Measurements from ENCODE around the gene DENND2A. TPM values are rescaled to one million over a fixed set of nuclear protein-coding genes. Genes with fewer than 3 reads are reported as not detected.

Gene DENND2A
- total and polyA plus RNA-seq, 2 of the 4 experiments (the other 2 are of a cell fraction) = 7.5 to 10.3 TPM

- H2BK120ac ChIP-seq (ENCODE audit: low read depth, low read length) = no peak overlapping the region
- no peak overlapping the region; the same call in 1 of the 2 replicates for H2BK20ac ChIP-seq (ENCODE audit: low read depth, low read length)
- no peak overlapping the region for H3K23ac ChIP-seq (ENCODE audit: low read depth, low read length)
- no peak overlapping the region for H2AFZ ChIP-seq (replicated peaks; ENCODE audit: low read length, poor library complexity)
- H3K36me3 ChIP-seq (ENCODE audit: control insufficient read depth, insufficient read depth, low read length) = peaks cover 10% of the 10 kb centered on the region
- H4K91ac ChIP-seq (ENCODE audit: insufficient read depth, low read depth, low read length) = no peak overlapping the region; the same call in 1 of the 2 replicates
- H3K4me1 ChIP-seq (ENCODE audit: control insufficient read depth, insufficient read depth, low read length) = peaks cover 9% of the 10 kb centered on the region; the same call in 1 of the 2 replicates
- no peak overlapping the region for H2BK15ac ChIP-seq (ENCODE audit: low read depth, low read length)
- DNase-seq (no peak), ATAC-seq (ENCODE audit: low read depth) (no peak)
- peaks cover 15% of the 10 kb centered on the region for H3K9me1 ChIP-seq (ENCODE audit: insufficient read depth, low read length)
- H2AK9ac ChIP-seq (replicated peaks; ENCODE audit: low read depth, low read length, poor library complexity) = no peak overlapping the region
- H3K79me1 ChIP-seq (ENCODE audit: low read depth in 1 of 2, low read length in 2 of 2) = peaks cover 6 to 49% of the 10 kb centered on the region in 2 experiments
- no peak overlapping the region for H2BK5ac ChIP-seq (ENCODE audit: low read depth, low read length, poor library complexity, severe bottlenecking)
- H3K18ac ChIP-seq (ENCODE audit: low read depth, low read length) = no peak overlapping the region
- H4K5ac ChIP-seq (ENCODE audit: low read depth, low read length) = no peak overlapping the region; the same call in 1 of the 2 replicates
- no TSS peak for BruUV-seq (replicated peaks)
- no peak overlapping the region for H3K9ac ChIP-seq (ENCODE audit: low read depth, low read length)
- dilution Hi-C loops (cut with HindIII; ENCODE audit: low sequenced_read_pairs, unreplicated experiment) = no loop called here
- H4K20me1 ChIP-seq (ENCODE audit: insufficient read depth, low read length) = no peaks in the 10 kb centered on the region
- H3K4ac ChIP-seq (ENCODE audit: low read depth, low read length) = no peak overlapping the region
- H3K27me3 ChIP-seq (ENCODE audit: control insufficient read depth, insufficient read depth, low read length) = no peaks in the 10 kb centered on the region
- no peak overlapping the region for H3K56ac ChIP-seq (ENCODE audit: extremely low read depth, insufficient read depth, low read length)
- no peaks in the 10 kb centered on the region for H3K9me3 ChIP-seq (ENCODE audit: control insufficient read depth, insufficient read depth, low read length)
- H3K27ac ChIP-seq (ENCODE audit: insufficient read depth, low read length) = no peak overlapping the region
- H3K4me3 ChIP-seq (ENCODE audit: insufficient read depth, low read depth, low read length) = no peak overlapping the region
- H3K14ac ChIP-seq (replicated peaks; ENCODE audit: low read depth, low read length) = no peak overlapping the region
- CTCF ChIA-PET = interaction anchor here (0.6 kb wide), 1 partner anchor 414 kb away, joined by 8 read pairs; no protein-coding TSS in a partner anchor
- intact Hi-C loops (cut with micrococcal nuclease) = no loop called here
- no peak overlapping the region for H4K8ac ChIP-seq (ENCODE audit: low read depth in 2 of 2, low read length in 2 of 2)
- no peak overlapping the region for H2AK5ac ChIP-seq (ENCODE audit: low read depth, low read length)
- 100% methylated on average over 1 of the region's 9 CpGs; no CpG with 5 or more reads in 1 of the 2 experiments for WGBS, 2 experiments (ENCODE audit: extremely low coverage in 2 of 2, insufficient read length in 1 of 2)
- no peak for TF ChIP-seq ELK1 (IDR thresholded peaks at IDR 0.05; ENCODE audit: borderline replicate concordance, low read depth, low read length)
- no peak for TF ChIP-seq FOS (IDR thresholded peaks at IDR 0.05; ENCODE audit: low read depth, low read length)
- TF ChIP-seq RFX5 (IDR thresholded peaks at IDR 0.05; ENCODE audit: low read depth, low read length) = no peak
- in situ Hi-C loops (cut with MboI; ENCODE audit: low sequenced_read_pairs) = no loop called here
- POLR2A ChIA-PET (ENCODE audit: unreplicated experiment) = interaction anchor here (0.6 to 0.9 kb wide), 2 partner anchors 11 to 46 kb away, joined by 3 read pairs; no protein-coding TSS in a partner anchor
- H3K4me2 ChIP-seq (ENCODE audit: low read depth, low read length) = no peak overlapping the region
These were observed 47.5 kb downstream of the DENND2A start for GRCh38 chr7:140592964-140593671.

Measured in IMR-90 (cell line).